A172 (cell line): Measurements from ENCODE around the gene ALG1. TPM values are rescaled to one million over a fixed set of nuclear protein-coding genes. Genes with fewer than 3 reads are reported as not detected.
"Not testable (repeated sequence)": the region's sequence is repeated elsewhere in the genome, so short reads cannot be mapped to it uniquely, and the experiment has no call there.

Experiments used
- DNase-seq: peaks from one replicate; pipeline ENCODE4 v3.0.0-alpha.2; 2015; ENCODE audit warnings: low spot score
- total RNA-seq: library from RNA; depleted of rRNA; stranded (reverse); fragments of >200 nt; shearing (Covaris generic); gene quantifications from 2 replicates; pipeline ENCODE4 v1.2.3, GENCODE V29; 2014; rRNA removed

The ALG1 gene
- 39.2 and 48.8 TPM in 2 replicates for total RNA-seq

- DNase-seq: peak; percentile 77
Observed at GRCh38 chr16:5071681-5072333, at the start of gene ALG1. ALG1 (plus strand) TSS chr16:5071843; CDS start chr16:5071850, 7 bp downstream.

- no peak for DNase-seq
Observed at GRCh38 chr16:5022521-5022920, 49.1 kb upstream of the ALG1 start.

- DNase-seq: peak; percentile 72
Observed at GRCh38 chr16:5024632-5025031, 47.0 kb upstream of the ALG1 start.

GRCh38 chr16:5025171-5025632 is 46.4 kb upstream of the ALG1 start:
- no peak for DNase-seq

GRCh38 chr16:5026664-5027063 is 45.0 kb upstream of the ALG1 start:
- DNase-seq: no peak

GRCh38 chr16:5027086-5027485 is 44.6 kb upstream of the ALG1 start:
- no peak for DNase-seq

GRCh38 chr16:5027575-5028235 is 43.9 kb upstream of the ALG1 start:
- no peak for DNase-seq

GRCh38 chr16:5028950-5029475 is 42.6 kb upstream of the ALG1 start:
- DNase-seq: no peak

- DNase-seq: no peak
Observed at GRCh38 chr16:5030251-5030870, 41.3 kb upstream of the ALG1 start.

- DNase-seq: no peak
Observed at GRCh38 chr16:5031601-5032000, 40.0 kb upstream of the ALG1 start.

- no peak for DNase-seq
Observed at GRCh38 chr16:5032748-5033167, 38.9 kb upstream of the ALG1 start.

- peak; percentile 72 for DNase-seq
Observed at GRCh38 chr16:5033256-5034166, 38.1 kb upstream of the ALG1 start, which contains the start of gene NAGPA. NAGPA (minus strand) TSS chr16:5033935; CDS start chr16:5033914, 21 bp downstream.

GRCh38 chr16:5034167-5034523 is 37.5 kb upstream of the ALG1 start:
- DNase-seq: no peak

GRCh38 chr16:5035909-5036227 is 35.8 kb upstream of the ALG1 start:
- DNase-seq: no peak

GRCh38 chr16:5036228-5037156 is 35.2 kb upstream of the ALG1 start:
- DNase-seq: no peak

- no peak for DNase-seq
Observed at GRCh38 chr16:5040451-5040850, 31.2 kb upstream of the ALG1 start.

GRCh38 chr16:5041600-5042133 is 30.0 kb upstream of the ALG1 start:
- peak; percentile 94 for DNase-seq

GRCh38 chr16:5042574-5043171 is 29.0 kb upstream of the ALG1 start:
- peak; percentile 39 for DNase-seq

GRCh38 chr16:5044011-5044540 is 27.6 kb upstream of the ALG1 start:
- no peak for DNase-seq

GRCh38 chr16:5044581-5044980 is 27.1 kb upstream of the ALG1 start:
- DNase-seq: not testable (repeated sequence)
